ENCODE measurements around the gene MBLAC2.

DNA sequence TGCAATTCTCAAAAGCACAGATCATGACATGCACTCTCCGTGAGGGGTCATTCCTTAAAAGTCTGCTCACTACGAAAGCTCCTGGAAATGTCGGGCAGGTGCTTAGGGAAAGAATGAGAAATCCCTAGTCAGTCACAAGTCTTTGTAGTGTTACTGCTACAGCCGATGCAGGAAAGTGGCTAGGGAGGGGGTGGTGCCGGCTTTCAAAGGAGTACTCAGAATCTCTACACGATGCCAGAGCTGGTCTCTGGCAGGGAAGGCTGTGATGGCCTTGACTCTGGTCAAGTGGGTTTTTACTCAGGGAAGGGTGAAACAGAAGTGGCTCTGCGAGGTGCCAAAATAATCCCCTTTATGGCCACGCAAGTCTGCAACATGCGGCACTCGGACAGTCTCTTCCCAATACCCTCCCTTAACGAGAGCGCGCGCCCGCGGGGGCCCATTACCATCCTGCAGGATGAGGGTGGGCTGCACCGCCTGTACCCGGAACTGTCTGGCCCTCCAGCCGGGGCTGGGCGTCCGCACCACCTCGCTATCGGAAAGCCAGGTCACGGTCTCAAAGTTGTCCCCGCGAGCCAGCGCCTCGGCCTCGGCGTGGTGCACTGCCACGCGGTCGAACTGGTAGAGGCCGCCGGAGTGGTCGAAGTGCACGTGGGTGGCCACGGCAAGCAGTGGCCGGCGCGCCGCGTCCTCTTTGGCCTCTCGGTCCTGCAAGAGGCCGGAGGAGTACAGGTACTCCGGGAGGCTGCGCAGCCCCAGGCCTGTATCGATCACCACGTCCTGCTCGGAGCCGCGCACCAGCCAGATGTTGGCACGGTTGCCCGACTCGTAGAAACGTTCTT, 956 bp downstream of the MBLAC2 start:
- TF ChIP-seq CTCF (conservative IDR thresholded peaks at IDR 0.05 in 1 of 2, IDR thresholded peaks at IDR 0.05 in 1 of 2; ENCODE audit: low read depth in 1 of 2, low read length in 2 of 2) (no peak), EZH2 (IDR thresholded peaks at IDR 0.05; ENCODE audit: low read length, missing control alignments) (no peak)
